AG04450 (cell line): ENCODE measurements around the gene MEOX1. TPM values are rescaled to one million over a fixed set of nuclear protein-coding genes. Genes with fewer than 3 reads are reported as not detected.

Experiments
- CTCF ChIA-PET: fragments of 300-600, 350-600 bp; formaldehyde crosslinking; extraction: SDS; loops from one replicate; lab custom pipeline; 2022; ENCODE audit warnings: antibody characterized with exemption, inconsistent platforms; lab: Charles Lee
- POLR2A ChIA-PET: fragments of 350-600 bp; formaldehyde crosslinking; extraction: SDS; loops from one replicate; lab custom pipeline; 2021; ENCODE audit warnings: antibody characterized with exemption, inconsistent platforms; lab: Yijun Ruan, JAX
- DNase-seq: peaks from one replicate; pipeline ENCODE4 v3.0.0-alpha.2; 2011; ENCODE audit warnings: low read depth, low spot score
- H3K27ac ChIP-seq: one replicate; pipeline ENCODE4 v1.5.1; 2012; ENCODE audit warnings: low read depth, low read length, control low read depth
- H3K27me3 ChIP-seq: one replicate; pipeline ENCODE4 v1.6.0; 2012; ENCODE audit warnings: low read length; ENCODE audit not compliant: control insufficient read depth, insufficient read depth
- H3K4me3 ChIP-seq: 2 replicates; pipeline ENCODE4 v1.5.1; 2011; ENCODE audit warnings: mild to moderate bottlenecking, low read depth, low read length, control low read depth
- H3K9me3 ChIP-seq: 2 replicates; pipeline ENCODE4 v1.5.1; 2012; ENCODE audit warnings: low read length; ENCODE audit not compliant: control insufficient read depth, insufficient read depth
- polyA plus RNA-seq: library from polyadenylated mRNA; depleted of rRNA; stranded (reverse); fragments of >200 nt; gene quantifications from 2 replicates; pipeline ENCODE4 v1.2.3, GENCODE V29; 2011
- TF ChIP-seq, protein P1 (sequence below): IDR thresholded peaks from 2 replicates; pipeline ENCODE4 v1.5.1; 2011; ENCODE audit warnings: low read depth, low read length, control low read depth, inconsistent platforms

MEOX1 gene
- polyA plus RNA-seq, 1 experiment, result 0.07 TPM

GRCh38 chr17:43637563-43638323 is 24.0 kb downstream of the MEOX1 start:
- Histone ChIP-seq H3K27me3 (peaks cover 17% of the 10 kb centered on the region), H3K4me3 (no peak overlapping the region), H3K27ac (no peak overlapping the region), H3K9me3 (no peaks in the 10 kb centered on the region)
- TF ChIP-seq, protein P1, sequence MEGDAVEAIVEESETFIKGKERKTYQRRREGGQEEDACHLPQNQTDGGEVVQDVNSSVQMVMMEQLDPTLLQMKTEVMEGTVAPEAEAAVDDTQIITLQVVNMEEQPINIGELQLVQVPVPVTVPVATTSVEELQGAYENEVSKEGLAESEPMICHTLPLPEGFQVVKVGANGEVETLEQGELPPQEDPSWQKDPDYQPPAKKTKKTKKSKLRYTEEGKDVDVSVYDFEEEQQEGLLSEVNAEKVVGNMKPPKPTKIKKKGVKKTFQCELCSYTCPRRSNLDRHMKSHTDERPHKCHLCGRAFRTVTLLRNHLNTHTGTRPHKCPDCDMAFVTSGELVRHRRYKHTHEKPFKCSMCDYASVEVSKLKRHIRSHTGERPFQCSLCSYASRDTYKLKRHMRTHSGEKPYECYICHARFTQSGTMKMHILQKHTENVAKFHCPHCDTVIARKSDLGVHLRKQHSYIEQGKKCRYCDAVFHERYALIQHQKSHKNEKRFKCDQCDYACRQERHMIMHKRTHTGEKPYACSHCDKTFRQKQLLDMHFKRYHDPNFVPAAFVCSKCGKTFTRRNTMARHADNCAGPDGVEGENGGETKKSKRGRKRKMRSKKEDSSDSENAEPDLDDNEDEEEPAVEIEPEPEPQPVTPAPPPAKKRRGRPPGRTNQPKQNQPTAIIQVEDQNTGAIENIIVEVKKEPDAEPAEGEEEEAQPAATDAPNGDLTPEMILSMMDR, result no peak
- CTCF ChIA-PET, result interaction anchor here (0.6 to 1.6 kb wide), 3 partner anchors 36 to 61 kb away, joined by 3 to 5 read pairs (median 4); no protein-coding TSS in a partner anchor
- POLR2A ChIA-PET, result interaction anchor here (0.8 kb wide), 1 partner anchor 54 kb away, joined by 3 read pairs; no protein-coding TSS in a partner anchor
- DNase-seq, result no peak

GRCh38 chr17:43636426-43636825 is 25.3 kb downstream of the MEOX1 start:
- TF ChIP-seq, protein P1, result no peak
- Histone ChIP-seq H3K9me3 (no peaks in the 10 kb centered on the region), H3K4me3 (no peak overlapping the region), H3K27me3 (peaks cover 17% of the 10 kb centered on the region), H3K27ac (no peak overlapping the region)
- ChIA-PET CTCF (no interaction called here), POLR2A (no interaction called here)
- no peak for DNase-seq

- ChIA-PET CTCF (interaction anchor here (0.8 to 2.5 kb wide), 4 partner anchors 39 to 151 kb away, joined by 3 to 8 read pairs (median 3); partner anchors contain the start of gene DHX8), POLR2A (interaction anchor here (0.8 kb wide), 1 partner anchor 17 kb away, joined by 14 read pairs; no protein-coding TSS in a partner anchor)
- TF ChIP-seq, protein P1, result no peak
- Histone ChIP-seq H3K9me3 (no peaks in the 10 kb centered on the region), H3K27me3 (peaks cover 13% of the 10 kb centered on the region), H3K27ac (no peak overlapping the region), H3K4me3 (no peak overlapping the region)
- no peak for DNase-seq
Observed at GRCh38 chr17:43634591-43635125, 27.1 kb downstream of the MEOX1 start.

DNA sequence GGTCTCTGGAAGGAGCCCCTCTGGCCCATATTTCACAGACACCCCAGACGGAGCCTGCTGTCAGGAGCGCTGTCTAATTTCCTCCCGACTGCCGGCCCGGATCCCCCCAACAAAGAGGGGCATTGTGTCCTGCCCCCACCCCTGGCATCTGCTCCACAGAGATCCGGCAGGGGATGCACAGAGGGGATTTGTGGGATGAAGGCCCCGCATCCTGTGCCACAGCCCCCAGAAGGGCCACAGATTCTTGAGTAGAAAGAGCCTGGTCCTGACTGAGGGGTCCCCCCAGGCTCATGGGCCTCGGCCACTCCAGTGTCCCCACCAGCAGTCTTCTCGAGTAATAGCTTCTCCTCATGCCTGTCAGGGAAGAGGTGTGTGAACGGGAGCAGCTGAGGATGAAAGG is 29.5 kb downstream of the MEOX1 start:
- no peak for DNase-seq
- H3K4me3 ChIP-seq, result no peak overlapping the region
- no peak overlapping the region for H3K27ac ChIP-seq
- no peaks in the 10 kb centered on the region for H3K9me3 ChIP-seq
- CTCF ChIA-PET, result no interaction called here
- POLR2A ChIA-PET, result no interaction called here
- peaks cover 2% of the 10 kb centered on the region for H3K27me3 ChIP-seq
- TF ChIP-seq, protein P1, result no peak

DNA sequence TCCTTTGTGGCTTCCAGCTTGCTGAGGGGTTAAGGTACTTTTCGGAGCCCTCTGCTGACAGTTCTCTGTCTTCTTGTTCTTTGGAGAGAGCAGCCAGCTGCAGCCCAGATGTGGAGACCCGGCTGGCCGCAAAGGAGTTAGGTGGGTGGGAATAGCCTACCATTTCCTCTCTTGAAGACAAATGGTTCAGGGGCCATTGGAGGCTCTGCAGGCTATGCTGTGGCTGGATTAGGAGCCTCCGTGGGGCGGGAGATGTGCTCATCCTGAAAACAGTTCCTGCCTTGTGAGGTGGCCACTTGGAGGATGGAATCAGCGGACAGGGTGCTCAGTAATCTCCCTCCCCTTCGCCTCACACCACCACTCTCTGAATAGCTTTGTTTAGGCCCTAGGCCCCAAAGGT is 30.3 kb downstream of the MEOX1 start:
- Histone ChIP-seq H3K4me3 (no peak overlapping the region), H3K27me3 (peaks cover 2% of the 10 kb centered on the region), H3K27ac (no peak overlapping the region), H3K9me3 (no peaks in the 10 kb centered on the region)
- DNase-seq, result no peak
- CTCF ChIA-PET, result interaction anchor here (0.7 kb wide), 1 partner anchor 12 kb away, joined by 3 read pairs; no protein-coding TSS in a partner anchor
- POLR2A ChIA-PET, result no interaction called here
- TF ChIP-seq, protein P1, result no peak
